Measurements from ENCODE around the gene KPRP. TPM values are rescaled to one million over a fixed set of nuclear protein-coding genes. Genes with fewer than 3 reads are reported as not detected.

The KPRP gene
- total and polyA plus RNA-seq, 9 donors = not detected

- no peaks in the 10 kb centered on the region for H3K9me3 ChIP-seq (replicated peaks; ENCODE audit: control insufficient read depth, low read depth, low read length)
- H3K4me3 ChIP-seq (ENCODE audit: low read length) = no peak overlapping the region
- WGBS (ENCODE audit: insufficient coverage) = 86% methylated on average over 5 of the region's 6 CpGs
- DNase-seq = no peak
- no peaks in the 10 kb centered on the region for H3K4me1 ChIP-seq (ENCODE audit: control insufficient read depth, insufficient read depth, low read length)
- peaks cover 2% of the 10 kb centered on the region for H3K27me3 ChIP-seq (ENCODE audit: control insufficient read depth, insufficient read depth, low read length)
- no peak overlapping the region for H3K27ac ChIP-seq (ENCODE audit: low read length)
- H3K36me3 ChIP-seq (ENCODE audit: control insufficient read depth, insufficient read depth, low read length) = no peaks in the 10 kb centered on the region
Observed at GRCh38 chr1:152745765-152746444, 11.9 kb upstream of the KPRP start.

GRCh38 chr1:152747831-152748230 lies 10.0 kb upstream of the KPRP start:
- Histone ChIP-seq H3K36me3 (ENCODE audit: control insufficient read depth, insufficient read depth, low read length) (no peaks in the 10 kb centered on the region), H3K27me3 (ENCODE audit: control insufficient read depth, insufficient read depth, low read length) (peaks cover 2% of the 10 kb centered on the region), H3K9me3 (replicated peaks; ENCODE audit: control insufficient read depth, low read depth, low read length) (no peaks in the 10 kb centered on the region), H3K27ac (ENCODE audit: low read length) (no peak overlapping the region), H3K4me1 (ENCODE audit: control insufficient read depth, insufficient read depth, low read length) (no peaks in the 10 kb centered on the region), H3K4me3 (ENCODE audit: low read length) (no peak overlapping the region)
- WGBS (ENCODE audit: insufficient coverage) = no CpG with 5 or more reads among the region's 1 CpG
- DNase-seq = no peak

- no peak overlapping the region for H3K4me3 ChIP-seq (ENCODE audit: low read length)
- no peak overlapping the region for H3K27ac ChIP-seq (ENCODE audit: low read length)
- WGBS (ENCODE audit: insufficient coverage) = no CpG with 5 or more reads among the region's 1 CpG
- H3K4me1 ChIP-seq (ENCODE audit: control insufficient read depth, insufficient read depth, low read length) = no peaks in the 10 kb centered on the region
- H3K36me3 ChIP-seq (ENCODE audit: control insufficient read depth, insufficient read depth, low read length) = no peaks in the 10 kb centered on the region
- DNase-seq = no peak
- no peaks in the 10 kb centered on the region for H3K9me3 ChIP-seq (replicated peaks; ENCODE audit: control insufficient read depth, low read depth, low read length)
- peaks cover 2% of the 10 kb centered on the region for H3K27me3 ChIP-seq (ENCODE audit: control insufficient read depth, insufficient read depth, low read length)
Observed at GRCh38 chr1:152752225-152752624, 5.6 kb upstream of the KPRP start.

GRCh38 chr1:152753586-152753985 lies 4.2 kb upstream of the KPRP start:
- peaks cover 2% of the 10 kb centered on the region for H3K27me3 ChIP-seq (ENCODE audit: control insufficient read depth, insufficient read depth, low read length)
- no peak for DNase-seq
- no peaks in the 10 kb centered on the region for H3K36me3 ChIP-seq (ENCODE audit: control insufficient read depth, insufficient read depth, low read length)
- WGBS (ENCODE audit: insufficient coverage) = no CpG with 5 or more reads among the region's 1 CpG
- H3K27ac ChIP-seq (ENCODE audit: low read length) = no peak overlapping the region
- no peak overlapping the region for H3K4me3 ChIP-seq (ENCODE audit: low read length)
- no peaks in the 10 kb centered on the region for H3K4me1 ChIP-seq (ENCODE audit: control insufficient read depth, insufficient read depth, low read length)
- H3K9me3 ChIP-seq (replicated peaks; ENCODE audit: control insufficient read depth, low read depth, low read length) = no peaks in the 10 kb centered on the region

- Histone ChIP-seq H3K4me3 (ENCODE audit: low read length) (no peak overlapping the region), H3K4me1 (ENCODE audit: control insufficient read depth, insufficient read depth, low read length) (no peaks in the 10 kb centered on the region), H3K36me3 (ENCODE audit: control insufficient read depth, insufficient read depth, low read length) (no peaks in the 10 kb centered on the region), H3K27ac (ENCODE audit: low read length) (no peak overlapping the region), H3K27me3 (ENCODE audit: control insufficient read depth, insufficient read depth, low read length) (no peaks in the 10 kb centered on the region), H3K9me3 (replicated peaks; ENCODE audit: control insufficient read depth, low read depth, low read length) (no peaks in the 10 kb centered on the region)
- no CpG with 5 or more reads among the region's 2 CpGs for WGBS (ENCODE audit: insufficient coverage)
- DNase-seq = no peak
Observed at GRCh38 chr1:152756872-152757271, 953 bp upstream of the KPRP start.

- 90% methylated on average over 1 of the region's 4 CpGs for WGBS (ENCODE audit: insufficient coverage)
- H3K4me1 ChIP-seq (ENCODE audit: control insufficient read depth, insufficient read depth, low read length) = no peaks in the 10 kb centered on the region
Observed at GRCh38 chr1:152758636-152759035, 811 bp downstream of the KPRP start.

GRCh38 chr1:152759453-152760173 lies 1.8 kb downstream of the KPRP start:
- DNase-seq = no peak

More at GRCh38 chr1:152758636-152759035, 811 bp downstream of the KPRP start:
- H3K4me3 ChIP-seq (ENCODE audit: low read length) = no peak overlapping the region
- no peaks in the 10 kb centered on the region for H3K36me3 ChIP-seq (ENCODE audit: control insufficient read depth, insufficient read depth, low read length)
- no peaks in the 10 kb centered on the region for H3K27me3 ChIP-seq (ENCODE audit: control insufficient read depth, insufficient read depth, low read length)
- H3K9me3 ChIP-seq (replicated peaks; ENCODE audit: control insufficient read depth, low read depth, low read length) = no peaks in the 10 kb centered on the region
- no peak overlapping the region for H3K27ac ChIP-seq (ENCODE audit: low read length)
- no peak for DNase-seq

GRCh38 chr1:152760551-152761190 lies 2.8 kb downstream of the KPRP start:
- H3K4me1 ChIP-seq (ENCODE audit: control insufficient read depth, insufficient read depth, low read length) = no peaks in the 10 kb centered on the region
- no peak overlapping the region for H3K4me3 ChIP-seq (ENCODE audit: low read length)
- H3K27ac ChIP-seq (ENCODE audit: low read length) = no peak overlapping the region
- 90% methylated on average over 31 of the region's 31 CpGs for whole genome bisulfite sequencing (ENCODE audit: insufficient coverage)
- H3K36me3 ChIP-seq (ENCODE audit: control insufficient read depth, insufficient read depth, low read length) = no peaks in the 10 kb centered on the region
- no peaks in the 10 kb centered on the region for H3K9me3 ChIP-seq (replicated peaks; ENCODE audit: control insufficient read depth, low read depth, low read length)
- no peak for DNase-seq
- no peaks in the 10 kb centered on the region for H3K27me3 ChIP-seq (ENCODE audit: control insufficient read depth, insufficient read depth, low read length)

More at GRCh38 chr1:152759453-152760173, 1.8 kb downstream of the KPRP start:
- Histone ChIP-seq H3K4me1 (ENCODE audit: control insufficient read depth, insufficient read depth, low read length) (no peaks in the 10 kb centered on the region), H3K27ac (ENCODE audit: low read length) (no peak overlapping the region), H3K36me3 (ENCODE audit: control insufficient read depth, insufficient read depth, low read length) (no peaks in the 10 kb centered on the region), H3K27me3 (ENCODE audit: control insufficient read depth, insufficient read depth, low read length) (no peaks in the 10 kb centered on the region), H3K4me3 (ENCODE audit: low read length) (no peak overlapping the region), H3K9me3 (replicated peaks; ENCODE audit: control insufficient read depth, low read depth, low read length) (no peaks in the 10 kb centered on the region)
- WGBS (ENCODE audit: insufficient coverage) = 82% methylated on average over 5 of the region's 8 CpGs

- Histone ChIP-seq H3K27ac (ENCODE audit: low read length) (no peak overlapping the region), H3K36me3 (ENCODE audit: control insufficient read depth, insufficient read depth, low read length) (no peaks in the 10 kb centered on the region), H3K9me3 (replicated peaks; ENCODE audit: control insufficient read depth, low read depth, low read length) (no peaks in the 10 kb centered on the region), H3K27me3 (ENCODE audit: control insufficient read depth, insufficient read depth, low read length) (no peaks in the 10 kb centered on the region), H3K4me3 (ENCODE audit: low read length) (no peak overlapping the region), H3K4me1 (ENCODE audit: control insufficient read depth, insufficient read depth, low read length) (no peaks in the 10 kb centered on the region)
- DNase-seq = no peak
- WGBS (ENCODE audit: insufficient coverage) = 90% methylated on average over 2 of the region's 3 CpGs
Observed at GRCh38 chr1:152761609-152762213, 3.9 kb downstream of the KPRP start.

All from muscle of leg (tissue), 11 donors.